Brain microvascular endothelial cell (primary cell): ENCODE results near the gene ASRGL1.

Experiments used
- DNase-seq: peaks from one replicate; pipeline ENCODE4 v3.0.0-alpha.2; 2020
- H3K27ac ChIP-seq: fragments of 250-450 bp; sonication (Bioruptor Pico); 2 replicates; pipeline ENCODE4 v1.5.1; 2020; ENCODE audit warnings: mild to moderate bottlenecking, moderate library complexity
- H3K27me3 ChIP-seq: fragments of 250-450 bp; sonication (Bioruptor Pico); replicated peaks from 2 replicates; pipeline ENCODE4 v1.5.1; 2020; ENCODE audit warnings: mild to moderate bottlenecking
- H3K36me3 ChIP-seq: fragments of 250-450 bp; sonication (Bioruptor Pico); replicated peaks from 2 replicates; pipeline ENCODE4 v1.5.1; 2020; ENCODE audit warnings: mild to moderate bottlenecking
- H3K4me3 ChIP-seq: 2 replicates; pipeline ENCODE4 v1.5.1; 2011; ENCODE audit warnings: low read depth, mild to moderate bottlenecking, control low read depth, low read length, moderate library complexity
- in situ Hi-C: cut with HindIII; loops from 2 replicates; pipeline ENCODE4 v1.10.0; 2017; ENCODE audit warnings: low sequenced_read_pairs, low pct_ligation_motif_present
- TF ChIP-seq, protein P1 (sequence below): IDR thresholded peaks from 2 replicates; pipeline ENCODE4 v1.5.1; 2011; ENCODE audit warnings: low read depth, mild to moderate bottlenecking, moderate library complexity, low read length, control low read depth, inconsistent platforms; ENCODE audit errors: missing control alignments

Gene ASRGL1

DNA sequence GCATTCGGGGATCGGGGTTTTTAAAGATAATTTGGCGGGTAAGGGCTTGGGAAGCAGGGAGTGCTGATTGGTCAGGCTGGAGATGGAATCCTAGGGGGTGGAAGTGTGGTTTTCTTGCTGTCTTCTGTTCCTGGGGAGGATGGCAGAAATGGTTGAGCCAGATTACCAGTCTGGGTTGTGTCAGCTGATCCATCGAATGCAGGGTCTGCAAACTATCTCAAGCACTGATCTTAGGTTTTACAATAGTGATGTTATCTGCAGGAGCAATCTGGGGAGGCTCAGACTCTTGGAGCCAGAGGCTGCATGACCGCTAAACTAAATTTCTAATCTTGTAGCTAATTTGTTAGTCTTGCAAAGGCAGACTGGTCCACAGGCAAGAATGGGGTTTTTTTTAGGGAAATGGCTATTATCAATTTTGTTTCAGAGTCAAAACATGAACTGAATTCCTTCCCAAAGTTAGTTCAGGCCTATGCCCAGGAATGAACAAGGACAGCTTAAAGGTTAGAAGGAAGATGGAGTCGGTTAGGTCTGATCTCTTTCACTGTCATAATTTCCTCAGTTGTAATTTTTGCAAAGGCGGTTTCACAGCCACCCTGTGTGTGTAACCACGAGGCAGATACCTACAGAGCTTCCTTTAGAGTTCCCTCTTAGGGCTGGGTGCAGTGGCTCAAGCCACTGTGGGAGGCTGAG is 91.8 kb downstream of the ASRGL1 start:
- no peaks in the 10 kb centered on the region for H3K36me3 ChIP-seq
- no peak for DNase-seq
- no peak overlapping the region for H3K4me3 ChIP-seq
- in situ Hi-C loops = no loop called here
- H3K27me3 ChIP-seq = no peaks in the 10 kb centered on the region
- TF ChIP-seq, protein P1, sequence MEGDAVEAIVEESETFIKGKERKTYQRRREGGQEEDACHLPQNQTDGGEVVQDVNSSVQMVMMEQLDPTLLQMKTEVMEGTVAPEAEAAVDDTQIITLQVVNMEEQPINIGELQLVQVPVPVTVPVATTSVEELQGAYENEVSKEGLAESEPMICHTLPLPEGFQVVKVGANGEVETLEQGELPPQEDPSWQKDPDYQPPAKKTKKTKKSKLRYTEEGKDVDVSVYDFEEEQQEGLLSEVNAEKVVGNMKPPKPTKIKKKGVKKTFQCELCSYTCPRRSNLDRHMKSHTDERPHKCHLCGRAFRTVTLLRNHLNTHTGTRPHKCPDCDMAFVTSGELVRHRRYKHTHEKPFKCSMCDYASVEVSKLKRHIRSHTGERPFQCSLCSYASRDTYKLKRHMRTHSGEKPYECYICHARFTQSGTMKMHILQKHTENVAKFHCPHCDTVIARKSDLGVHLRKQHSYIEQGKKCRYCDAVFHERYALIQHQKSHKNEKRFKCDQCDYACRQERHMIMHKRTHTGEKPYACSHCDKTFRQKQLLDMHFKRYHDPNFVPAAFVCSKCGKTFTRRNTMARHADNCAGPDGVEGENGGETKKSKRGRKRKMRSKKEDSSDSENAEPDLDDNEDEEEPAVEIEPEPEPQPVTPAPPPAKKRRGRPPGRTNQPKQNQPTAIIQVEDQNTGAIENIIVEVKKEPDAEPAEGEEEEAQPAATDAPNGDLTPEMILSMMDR = no peak
- no peak overlapping the region for H3K27ac ChIP-seq

DNA sequence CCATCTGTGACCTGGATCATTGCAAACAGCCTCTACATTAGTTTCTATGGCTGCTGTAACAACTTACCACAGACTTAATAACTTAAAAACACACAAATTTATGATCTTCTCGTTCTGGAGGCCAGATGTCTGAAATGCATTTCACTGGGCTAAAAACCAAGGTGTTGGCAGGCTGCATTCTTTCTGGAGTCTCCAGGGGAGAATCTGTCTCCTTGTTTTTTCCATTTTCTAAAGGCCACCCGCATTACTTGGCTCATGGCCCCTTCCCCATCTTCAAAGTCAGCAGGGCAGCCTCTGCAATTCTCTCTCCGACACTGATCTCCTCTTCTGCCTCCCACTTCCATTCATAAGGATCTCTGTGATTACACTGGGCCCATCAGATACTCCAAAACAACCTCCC is 93.2 kb downstream of the ASRGL1 start:
- Histone ChIP-seq H3K27ac (no peak overlapping the region), H3K27me3 (no peaks in the 10 kb centered on the region), H3K4me3 (no peak overlapping the region), H3K36me3 (no peaks in the 10 kb centered on the region)
- in situ Hi-C loops = no loop called here
- DNase-seq = no peak
- TF ChIP-seq, protein P1 = no peak

DNA sequence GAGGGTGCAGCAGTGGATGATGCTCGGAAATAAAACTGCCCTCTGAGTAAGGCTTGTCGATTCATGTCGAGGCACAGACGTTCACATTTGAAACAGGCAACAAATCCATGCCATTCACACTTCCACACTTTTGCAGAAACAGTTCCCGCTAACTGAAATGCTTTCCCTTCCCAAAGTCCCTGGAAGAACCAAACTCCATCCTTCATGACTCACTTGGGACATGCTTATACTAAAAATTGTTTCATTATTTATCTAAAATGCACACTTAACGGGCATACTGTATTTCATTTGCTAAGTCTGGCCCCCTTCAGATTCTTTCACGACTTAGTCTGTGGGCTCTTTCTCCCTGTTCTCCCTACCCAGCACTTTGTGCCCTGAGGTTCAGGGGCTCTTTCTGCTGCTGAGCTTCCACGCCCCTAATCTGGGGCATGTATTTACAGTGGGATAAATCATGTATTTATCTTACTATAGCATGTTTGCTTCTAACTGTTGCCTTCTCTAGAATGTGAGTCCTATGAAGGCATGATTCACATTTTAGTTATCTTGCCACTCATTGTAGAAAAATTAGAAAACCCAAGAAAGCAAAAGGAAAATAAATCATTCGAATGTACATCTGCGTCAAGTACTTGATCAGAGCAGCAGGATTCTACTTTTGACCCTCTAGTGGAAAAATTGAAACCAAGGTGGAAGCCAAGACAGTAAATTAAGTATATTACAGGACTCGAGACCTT is 94.1 kb downstream of the ASRGL1 start:
- Histone ChIP-seq H3K4me3 (no peak overlapping the region), H3K27me3 (no peaks in the 10 kb centered on the region), H3K36me3 (no peaks in the 10 kb centered on the region), H3K27ac (peak overlapping the region; percentile 23)
- peak; percentile 16 for DNase-seq
- TF ChIP-seq, protein P1 = no peak
- in situ Hi-C loops = no loop called here

DNA sequence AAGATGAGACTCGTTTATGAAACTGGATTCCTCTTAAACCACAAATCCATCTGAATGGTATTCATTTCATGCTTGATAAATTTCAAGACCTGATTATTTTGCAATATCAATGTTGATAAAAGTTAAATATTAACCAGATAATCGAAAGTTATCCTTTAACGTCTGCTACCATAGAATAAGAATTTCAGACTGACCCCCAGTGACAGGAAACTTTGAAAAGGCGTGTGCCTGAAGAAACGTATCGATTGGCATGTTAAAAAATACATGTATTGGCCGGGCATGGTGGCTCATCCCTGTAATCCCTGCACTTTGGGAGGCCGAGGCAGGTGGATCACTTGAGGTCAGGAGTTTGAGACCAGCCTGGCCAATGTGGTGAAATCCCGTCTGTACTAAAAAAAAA is 95.4 kb downstream of the ASRGL1 start:
- Histone ChIP-seq H3K36me3 (no peaks in the 10 kb centered on the region), H3K27me3 (no peaks in the 10 kb centered on the region), H3K27ac (no peak overlapping the region), H3K4me3 (no peak overlapping the region)
- no peak for DNase-seq
- TF ChIP-seq, protein P1 = no peak
- in situ Hi-C loops = no loop called here

DNA sequence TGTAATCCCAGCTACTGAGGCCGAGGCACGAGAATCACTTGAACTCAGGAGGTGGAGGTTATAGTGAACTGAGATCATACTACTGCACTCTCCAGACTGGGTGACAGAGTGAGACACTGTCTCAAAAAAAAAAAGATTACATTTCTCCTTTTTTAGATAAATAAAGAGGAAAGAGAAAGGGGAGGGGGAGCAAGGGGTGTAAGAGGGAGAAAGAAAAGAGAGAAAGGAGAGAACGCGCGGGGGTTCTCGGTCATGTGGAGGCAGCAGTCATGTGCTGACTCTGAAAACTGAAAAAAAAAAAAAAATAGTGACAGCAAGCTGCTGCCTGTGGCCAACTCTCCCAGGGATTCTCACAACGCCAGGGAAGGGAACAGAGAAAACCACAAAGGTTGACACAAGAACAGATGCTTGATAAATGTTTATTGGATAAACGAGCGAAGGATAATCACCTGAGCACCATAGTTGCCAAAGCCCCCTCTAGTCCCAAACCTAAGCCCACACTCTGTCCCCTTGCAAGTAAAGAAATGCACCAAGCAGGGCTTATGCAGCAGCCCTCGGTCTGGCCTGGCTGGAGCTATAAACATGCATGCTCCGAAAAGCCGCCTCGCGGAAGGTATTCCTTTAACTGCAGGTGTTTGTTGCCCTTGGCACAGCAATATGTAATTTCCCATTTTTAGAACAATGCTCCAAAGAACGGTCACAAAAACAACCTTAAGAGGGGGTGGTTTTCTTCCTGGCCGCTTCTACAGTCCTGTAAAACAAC is 96.1 kb downstream of the ASRGL1 start:
- DNase-seq = no peak
- Histone ChIP-seq H3K4me3 (no peak overlapping the region), H3K27ac (no peak overlapping the region), H3K36me3 (no peaks in the 10 kb centered on the region), H3K27me3 (no peaks in the 10 kb centered on the region)
- in situ Hi-C loops = no loop called here
- TF ChIP-seq, protein P1 = no peak
